ENCODE measurements around the gene EEF1AKMT1.

DNA sequence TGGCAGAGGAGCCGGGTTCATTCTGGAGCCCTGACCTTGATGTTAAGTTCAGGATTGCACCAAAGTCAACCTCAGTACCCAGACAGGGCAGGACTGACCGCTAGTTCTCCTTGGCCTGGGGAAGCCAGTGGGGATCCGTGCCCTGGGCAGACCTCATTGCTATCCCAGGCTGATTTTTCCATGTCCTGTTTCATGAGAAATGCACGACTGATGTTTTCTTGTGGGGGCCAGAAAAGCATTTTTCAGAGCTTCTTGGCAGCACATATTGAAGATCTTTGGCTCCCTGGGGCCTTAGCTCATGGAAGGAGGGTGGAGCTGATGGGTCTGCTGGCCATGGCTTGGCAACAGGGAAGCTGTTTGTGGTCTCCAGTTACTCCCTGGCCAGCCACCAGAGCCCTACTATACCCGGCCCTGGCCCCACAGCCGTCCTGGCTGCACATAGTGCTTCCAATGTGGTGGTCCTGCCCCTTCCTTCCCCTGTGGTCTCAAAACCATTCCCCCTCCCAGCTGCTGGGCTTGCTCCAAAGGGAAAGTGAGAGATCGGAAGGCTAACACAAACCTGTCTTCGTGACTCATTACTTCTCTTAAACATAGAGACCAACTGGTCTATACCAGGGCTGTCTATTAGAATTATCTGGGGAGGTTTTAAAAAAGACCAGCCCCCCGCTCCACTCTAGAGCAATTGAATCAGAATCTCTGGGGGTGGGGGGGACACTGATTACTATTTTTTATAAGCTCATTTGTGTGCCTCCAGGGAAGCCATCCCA lies 59.0 kb downstream of the EEF1AKMT1 start:
- TF ChIP-seq, protein P1, sequence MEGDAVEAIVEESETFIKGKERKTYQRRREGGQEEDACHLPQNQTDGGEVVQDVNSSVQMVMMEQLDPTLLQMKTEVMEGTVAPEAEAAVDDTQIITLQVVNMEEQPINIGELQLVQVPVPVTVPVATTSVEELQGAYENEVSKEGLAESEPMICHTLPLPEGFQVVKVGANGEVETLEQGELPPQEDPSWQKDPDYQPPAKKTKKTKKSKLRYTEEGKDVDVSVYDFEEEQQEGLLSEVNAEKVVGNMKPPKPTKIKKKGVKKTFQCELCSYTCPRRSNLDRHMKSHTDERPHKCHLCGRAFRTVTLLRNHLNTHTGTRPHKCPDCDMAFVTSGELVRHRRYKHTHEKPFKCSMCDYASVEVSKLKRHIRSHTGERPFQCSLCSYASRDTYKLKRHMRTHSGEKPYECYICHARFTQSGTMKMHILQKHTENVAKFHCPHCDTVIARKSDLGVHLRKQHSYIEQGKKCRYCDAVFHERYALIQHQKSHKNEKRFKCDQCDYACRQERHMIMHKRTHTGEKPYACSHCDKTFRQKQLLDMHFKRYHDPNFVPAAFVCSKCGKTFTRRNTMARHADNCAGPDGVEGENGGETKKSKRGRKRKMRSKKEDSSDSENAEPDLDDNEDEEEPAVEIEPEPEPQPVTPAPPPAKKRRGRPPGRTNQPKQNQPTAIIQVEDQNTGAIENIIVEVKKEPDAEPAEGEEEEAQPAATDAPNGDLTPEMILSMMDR (IDR thresholded peaks at IDR 0.05): no peak
- TF ChIP-seq POLR2A (IDR thresholded peaks at IDR 0.05): no peak

Measured in heart left ventricle (tissue), 13 donors.